Brain microvascular endothelial cell (primary cell): ENCODE results near the gene HLA-G.

Experiments used
- DNase-seq: peaks from one replicate; pipeline ENCODE4 v3.0.0-alpha.2; 2020
- H3K27ac ChIP-seq: fragments of 250-450 bp; sonication (Bioruptor Pico); 2 replicates; pipeline ENCODE4 v1.5.1; 2020; ENCODE audit warnings: mild to moderate bottlenecking, moderate library complexity
- H3K27me3 ChIP-seq: fragments of 250-450 bp; sonication (Bioruptor Pico); replicated peaks from 2 replicates; pipeline ENCODE4 v1.5.1; 2020; ENCODE audit warnings: mild to moderate bottlenecking
- H3K36me3 ChIP-seq: fragments of 250-450 bp; sonication (Bioruptor Pico); replicated peaks from 2 replicates; pipeline ENCODE4 v1.5.1; 2020; ENCODE audit warnings: mild to moderate bottlenecking
- H3K4me3 ChIP-seq: 2 replicates; pipeline ENCODE4 v1.5.1; 2011; ENCODE audit warnings: low read depth, mild to moderate bottlenecking, control low read depth, low read length, moderate library complexity
- in situ Hi-C: cut with HindIII; loops from 2 replicates; pipeline ENCODE4 v1.10.0; 2017; ENCODE audit warnings: low sequenced_read_pairs, low pct_ligation_motif_present
- TF ChIP-seq, protein P1 (sequence below): IDR thresholded peaks from 2 replicates; pipeline ENCODE4 v1.5.1; 2011; ENCODE audit warnings: low read depth, mild to moderate bottlenecking, moderate library complexity, low read length, control low read depth, inconsistent platforms; ENCODE audit errors: missing control alignments

The HLA-G gene

DNA sequence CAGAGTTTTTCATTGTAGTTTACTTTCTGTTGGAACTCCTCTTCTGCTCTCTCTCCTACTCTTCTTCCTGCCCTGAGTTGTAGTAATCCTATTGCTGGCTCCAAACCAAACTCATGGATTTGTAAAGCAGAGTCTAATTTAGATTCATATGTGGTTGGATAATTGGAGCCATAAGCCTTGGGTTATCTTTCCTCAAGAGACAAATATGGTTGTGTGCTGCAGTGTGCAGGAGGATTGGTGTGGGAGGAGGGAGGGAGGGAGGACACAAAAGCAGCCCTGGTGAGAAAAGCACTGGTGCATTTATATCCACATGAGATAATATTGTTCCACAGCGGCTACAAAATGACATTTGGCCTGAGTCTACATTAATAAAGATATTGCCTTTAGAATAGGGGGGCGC lies 4.2 kb downstream of the HLA-G start:
- TF ChIP-seq, protein P1, sequence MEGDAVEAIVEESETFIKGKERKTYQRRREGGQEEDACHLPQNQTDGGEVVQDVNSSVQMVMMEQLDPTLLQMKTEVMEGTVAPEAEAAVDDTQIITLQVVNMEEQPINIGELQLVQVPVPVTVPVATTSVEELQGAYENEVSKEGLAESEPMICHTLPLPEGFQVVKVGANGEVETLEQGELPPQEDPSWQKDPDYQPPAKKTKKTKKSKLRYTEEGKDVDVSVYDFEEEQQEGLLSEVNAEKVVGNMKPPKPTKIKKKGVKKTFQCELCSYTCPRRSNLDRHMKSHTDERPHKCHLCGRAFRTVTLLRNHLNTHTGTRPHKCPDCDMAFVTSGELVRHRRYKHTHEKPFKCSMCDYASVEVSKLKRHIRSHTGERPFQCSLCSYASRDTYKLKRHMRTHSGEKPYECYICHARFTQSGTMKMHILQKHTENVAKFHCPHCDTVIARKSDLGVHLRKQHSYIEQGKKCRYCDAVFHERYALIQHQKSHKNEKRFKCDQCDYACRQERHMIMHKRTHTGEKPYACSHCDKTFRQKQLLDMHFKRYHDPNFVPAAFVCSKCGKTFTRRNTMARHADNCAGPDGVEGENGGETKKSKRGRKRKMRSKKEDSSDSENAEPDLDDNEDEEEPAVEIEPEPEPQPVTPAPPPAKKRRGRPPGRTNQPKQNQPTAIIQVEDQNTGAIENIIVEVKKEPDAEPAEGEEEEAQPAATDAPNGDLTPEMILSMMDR, result no peak
- DNase-seq, result no peak
- in situ Hi-C loops, result loop anchor here (25.0 kb wide), 1 partner anchor 94 kb away; no protein-coding TSS in a partner anchor
- peaks cover 10% of the 10 kb centered on the region for H3K27me3 ChIP-seq
- no peak overlapping the region for H3K4me3 ChIP-seq
- no peak overlapping the region for H3K27ac ChIP-seq
- no peaks in the 10 kb centered on the region for H3K36me3 ChIP-seq

DNA sequence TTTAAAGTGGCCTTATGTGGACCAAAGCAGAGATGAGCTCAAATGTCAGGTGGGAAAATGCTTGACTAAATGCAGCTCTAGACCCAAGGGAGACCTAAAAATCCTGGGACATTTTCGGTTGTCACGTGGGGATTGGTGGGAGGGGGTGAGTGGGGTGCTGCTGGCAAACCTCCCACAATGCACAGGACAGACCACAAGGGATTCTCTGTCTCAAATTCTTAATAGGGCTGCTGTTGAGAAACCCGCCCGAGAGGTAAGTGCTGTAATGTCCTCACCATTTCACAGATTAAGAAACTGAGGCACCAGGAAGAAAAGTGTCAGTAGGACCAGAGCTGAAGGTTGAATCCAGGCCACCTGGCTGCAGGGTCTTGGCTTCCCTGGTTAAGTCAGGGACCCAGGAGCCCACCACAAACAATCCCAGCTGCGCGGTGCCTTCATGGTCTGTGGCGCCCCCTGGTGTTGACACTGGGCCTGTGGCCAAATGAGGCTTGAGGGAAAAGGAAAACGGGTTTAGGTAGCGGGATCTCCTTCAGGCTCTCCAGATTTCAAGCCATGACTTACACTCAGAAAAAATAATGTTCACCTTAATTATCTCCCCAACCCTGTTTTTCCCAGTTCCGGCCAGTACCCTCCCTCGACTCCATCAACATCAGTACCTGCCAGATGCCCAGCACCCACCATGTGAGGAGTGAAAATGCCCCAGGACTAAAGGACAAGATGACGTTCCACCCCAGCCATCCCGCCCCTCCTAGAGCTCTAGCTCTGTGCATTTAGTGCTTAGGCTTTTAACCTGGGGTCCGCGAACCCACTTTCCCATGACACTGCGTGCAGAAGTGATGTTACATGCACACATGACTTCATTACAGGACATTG lies 7.2 kb downstream of the HLA-G start:
- H3K36me3 ChIP-seq, result no peaks in the 10 kb centered on the region
- no peak for DNase-seq
- H3K4me3 ChIP-seq, result no peak overlapping the region
- TF ChIP-seq, protein P1, result peak; percentile 90
- H3K27ac ChIP-seq, result no peak overlapping the region
- in situ Hi-C loops, result loop anchor here (25.0 kb wide), 1 partner anchor 97 kb away; no protein-coding TSS in a partner anchor
- no peaks in the 10 kb centered on the region for H3K27me3 ChIP-seq

DNA sequence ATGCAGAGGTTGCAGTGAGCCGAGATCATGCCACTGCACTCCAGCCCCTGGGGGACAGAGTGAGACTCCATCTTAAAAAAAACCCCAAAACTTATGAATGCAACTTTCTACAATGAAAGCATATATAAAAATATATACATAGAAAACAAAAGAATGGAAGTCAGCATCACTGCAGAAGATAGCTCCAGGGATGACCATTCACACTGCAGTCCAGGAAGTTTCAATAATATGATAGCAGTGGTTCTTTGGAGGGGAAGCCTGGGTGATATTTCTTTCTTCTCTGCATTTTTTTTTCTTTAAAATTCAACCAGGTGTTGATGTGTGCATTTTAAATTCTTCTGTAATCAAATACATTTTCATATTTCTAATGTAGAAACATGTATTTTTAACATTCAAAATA lies 12.3 kb downstream of the HLA-G start:
- H3K36me3 ChIP-seq, result no peaks in the 10 kb centered on the region
- no peak overlapping the region for H3K27ac ChIP-seq
- in situ Hi-C loops, result loop anchor here (25.0 kb wide), 1 partner anchor 103 kb away; no protein-coding TSS in a partner anchor
- H3K4me3 ChIP-seq, result no peak overlapping the region
- DNase-seq, result no peak
- TF ChIP-seq, protein P1, result no peak
- no peaks in the 10 kb centered on the region for H3K27me3 ChIP-seq

DNA sequence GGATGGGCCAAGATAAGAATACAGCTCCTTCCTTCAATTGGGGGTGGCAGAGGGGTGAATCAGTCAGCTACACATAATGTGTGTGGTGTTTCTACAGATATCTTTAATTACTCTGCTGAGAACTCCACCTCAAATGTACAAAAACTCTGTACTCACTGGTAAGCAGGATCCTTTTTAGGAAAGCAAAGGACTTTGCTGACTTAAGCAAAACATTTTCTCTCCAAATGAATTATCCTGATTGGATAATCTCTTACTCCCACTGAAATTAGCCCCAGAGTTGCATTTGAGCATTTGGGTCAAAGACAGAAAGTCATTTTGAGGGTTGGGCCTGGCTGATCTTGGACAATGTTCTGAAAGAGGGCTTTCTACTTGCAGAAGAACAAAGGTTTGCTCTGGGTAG lies 13.4 kb downstream of the HLA-G start:
- H3K36me3 ChIP-seq, result no peaks in the 10 kb centered on the region
- TF ChIP-seq, protein P1, result no peak
- no peak for DNase-seq
- H3K4me3 ChIP-seq, result no peak overlapping the region
- no peaks in the 10 kb centered on the region for H3K27me3 ChIP-seq
- in situ Hi-C loops, result loop anchor here (25.0 kb wide), 1 partner anchor 104 kb away; no protein-coding TSS in a partner anchor
- H3K27ac ChIP-seq, result no peak overlapping the region

DNA sequence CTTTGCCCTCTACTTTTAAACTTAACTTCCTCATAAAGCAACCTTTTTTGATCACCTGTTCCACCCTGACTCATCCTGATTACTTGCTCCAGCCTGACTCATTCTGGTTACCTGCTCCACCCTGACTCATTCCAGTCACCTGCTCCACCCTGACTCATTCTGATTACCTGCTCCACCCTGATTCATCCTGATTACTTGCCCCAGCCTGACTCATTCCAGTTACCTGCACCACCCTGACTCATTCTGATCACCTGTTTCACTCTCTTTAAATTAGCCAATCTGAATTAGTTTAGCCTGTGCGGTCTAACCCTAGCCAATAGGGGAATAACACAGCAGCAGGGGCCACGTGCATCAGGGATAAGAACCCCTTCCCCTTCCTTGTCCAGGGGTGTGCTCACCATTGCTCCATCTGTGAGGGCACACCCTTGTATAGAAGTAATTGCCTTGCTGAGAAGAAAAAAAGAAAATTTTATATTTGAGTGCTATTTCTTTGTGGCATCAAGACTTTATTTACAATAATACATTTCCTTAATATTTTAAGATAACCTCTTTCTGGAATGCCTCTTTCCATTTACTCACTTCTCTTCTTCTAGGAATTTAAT lies 17.9 kb downstream of the HLA-G start:
- TF ChIP-seq, protein P1, result no peak
- Histone ChIP-seq H3K27me3 (peaks cover 4% of the 10 kb centered on the region), H3K36me3 (no peaks in the 10 kb centered on the region), H3K4me3 (no peak overlapping the region), H3K27ac (no peak overlapping the region)
- in situ Hi-C loops, result loop anchor here (25.0 kb wide), 1 partner anchor 108 kb away; no protein-coding TSS in a partner anchor
- DNase-seq, result no peak
